WTC11 (cell line): ENCODE measurements around the gene AP4M1.

Source experiments
- E2F4 ChIP-seq: sonication (generic); formaldehyde crosslinking; IDR thresholded peaks from 2 replicates; pipeline ENCODE4 v1.8.1; 2022; ENCODE audit warnings: low read depth, mild to moderate bottlenecking, moderate library complexity, missing genetic modification reagents, borderline replicate concordance
- TF ChIP-seq, protein P1 (sequence below): sonication (generic); formaldehyde crosslinking; IDR thresholded peaks from 2 replicates; pipeline ENCODE4 v1.8.1; 2023; ENCODE audit warnings: mild to moderate bottlenecking, missing genetic modification reagents
- TF ChIP-seq, protein P2 (sequence below): fragments of 200-600 bp; IDR thresholded peaks from 2 replicates; pipeline ENCODE4 v1.8.0; 2022; ENCODE audit warnings: antibody characterized with exemption

DNA sequence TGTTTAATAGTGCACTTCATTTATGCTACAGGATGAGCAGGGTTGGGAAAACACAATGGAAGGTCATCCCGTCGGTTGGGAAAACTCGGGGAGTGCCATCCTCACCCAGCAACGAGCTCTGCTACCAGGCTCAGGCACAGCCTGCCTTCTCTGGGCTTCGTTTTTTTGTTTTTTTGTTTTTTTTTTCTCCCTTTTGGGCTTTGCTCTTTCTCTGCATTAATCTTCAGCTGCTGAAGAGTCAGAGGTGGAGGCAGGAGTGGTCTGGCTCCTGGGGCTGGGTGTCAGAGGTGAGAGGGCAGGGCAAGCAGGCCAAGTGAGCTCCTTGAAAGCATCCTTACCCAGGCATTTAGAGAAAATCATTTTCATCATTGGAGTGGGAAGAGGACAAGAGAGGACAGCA, 31.5 kb upstream of the AP4M1 start:
- TF ChIP-seq, protein P1, sequence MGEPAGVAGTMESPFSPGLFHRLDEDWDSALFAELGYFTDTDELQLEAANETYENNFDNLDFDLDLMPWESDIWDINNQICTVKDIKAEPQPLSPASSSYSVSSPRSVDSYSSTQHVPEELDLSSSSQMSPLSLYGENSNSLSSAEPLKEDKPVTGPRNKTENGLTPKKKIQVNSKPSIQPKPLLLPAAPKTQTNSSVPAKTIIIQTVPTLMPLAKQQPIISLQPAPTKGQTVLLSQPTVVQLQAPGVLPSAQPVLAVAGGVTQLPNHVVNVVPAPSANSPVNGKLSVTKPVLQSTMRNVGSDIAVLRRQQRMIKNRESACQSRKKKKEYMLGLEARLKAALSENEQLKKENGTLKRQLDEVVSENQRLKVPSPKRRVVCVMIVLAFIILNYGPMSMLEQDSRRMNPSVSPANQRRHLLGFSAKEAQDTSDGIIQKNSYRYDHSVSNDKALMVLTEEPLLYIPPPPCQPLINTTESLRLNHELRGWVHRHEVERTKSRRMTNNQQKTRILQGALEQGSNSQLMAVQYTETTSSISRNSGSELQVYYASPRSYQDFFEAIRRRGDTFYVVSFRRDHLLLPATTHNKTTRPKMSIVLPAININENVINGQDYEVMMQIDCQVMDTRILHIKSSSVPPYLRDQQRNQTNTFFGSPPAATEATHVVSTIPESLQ (CRISPR knock-in tag) = no peak
- TF ChIP-seq, protein P2, sequence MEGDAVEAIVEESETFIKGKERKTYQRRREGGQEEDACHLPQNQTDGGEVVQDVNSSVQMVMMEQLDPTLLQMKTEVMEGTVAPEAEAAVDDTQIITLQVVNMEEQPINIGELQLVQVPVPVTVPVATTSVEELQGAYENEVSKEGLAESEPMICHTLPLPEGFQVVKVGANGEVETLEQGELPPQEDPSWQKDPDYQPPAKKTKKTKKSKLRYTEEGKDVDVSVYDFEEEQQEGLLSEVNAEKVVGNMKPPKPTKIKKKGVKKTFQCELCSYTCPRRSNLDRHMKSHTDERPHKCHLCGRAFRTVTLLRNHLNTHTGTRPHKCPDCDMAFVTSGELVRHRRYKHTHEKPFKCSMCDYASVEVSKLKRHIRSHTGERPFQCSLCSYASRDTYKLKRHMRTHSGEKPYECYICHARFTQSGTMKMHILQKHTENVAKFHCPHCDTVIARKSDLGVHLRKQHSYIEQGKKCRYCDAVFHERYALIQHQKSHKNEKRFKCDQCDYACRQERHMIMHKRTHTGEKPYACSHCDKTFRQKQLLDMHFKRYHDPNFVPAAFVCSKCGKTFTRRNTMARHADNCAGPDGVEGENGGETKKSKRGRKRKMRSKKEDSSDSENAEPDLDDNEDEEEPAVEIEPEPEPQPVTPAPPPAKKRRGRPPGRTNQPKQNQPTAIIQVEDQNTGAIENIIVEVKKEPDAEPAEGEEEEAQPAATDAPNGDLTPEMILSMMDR = no peak
- no peak for TF ChIP-seq E2F4 (CRISPR knock-in tag)
